ENCODE measurements around the gene KBTBD7. TPM values are rescaled to one million over a fixed set of nuclear protein-coding genes. Genes with fewer than 3 reads are reported as not detected.
A peak's percentile ranks its signal among the peaks of the same experiment; 100 is the strongest.

KBTBD7 gene
- total and polyA plus RNA-seq, 5 donors from 2014 or later, result 2.3 to 9.9 (median 5.0) TPM

DNA sequence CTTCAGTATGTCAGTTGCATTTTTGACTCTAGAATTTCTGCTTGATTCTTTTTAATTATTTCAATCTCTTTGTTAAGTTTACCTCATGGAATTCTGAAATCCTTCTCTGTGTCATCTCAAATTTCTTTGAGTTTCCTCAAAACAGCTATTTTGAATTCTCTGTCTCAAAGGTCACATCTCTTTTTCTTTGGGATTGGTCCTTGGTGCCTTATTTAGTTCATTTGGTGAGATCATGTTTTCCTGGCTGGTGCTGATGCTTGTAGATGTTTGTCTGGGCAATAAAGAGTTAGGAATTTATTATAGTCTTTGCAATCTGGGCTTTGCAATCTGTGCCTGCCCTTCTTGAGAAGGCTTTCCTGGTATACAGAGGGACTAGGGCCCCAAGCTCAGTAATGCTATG, 18.5 kb upstream of the KBTBD7 start:
- Histone ChIP-seq H3K9me3 (ENCODE audit: control insufficient read depth in 2 of 2, low read length in 2 of 2) (peaks cover 0 to 1% of the 10 kb centered on the region in 2 experiments), H3K36me3 (ENCODE audit: control insufficient read depth, insufficient read depth, low read length) (no peaks in the 10 kb centered on the region), H3K27ac (ENCODE audit: insufficient read depth, low read length, poor library complexity, severe bottlenecking) (no peak overlapping the region), H3K4me3 (ENCODE audit: low read depth, low read length) (no peak overlapping the region), H3K4me1 (ENCODE audit: control insufficient read depth, insufficient read depth, low read length, poor library complexity, severe bottlenecking) (no peaks in the 10 kb centered on the region), H3K27me3 (ENCODE audit: control insufficient read depth, insufficient read depth, low read length) (no peaks in the 10 kb centered on the region)
- H3K27ac Mint-ChIP-seq, result no peak overlapping the region
- DNase-seq (no peak), ATAC-seq (ENCODE audit: low read depth in 2 of 2) (no peak)
- H3K36me3 Mint-ChIP-seq, result peaks cover 10% of the 10 kb centered on the region
- no peak overlapping the region for H3K4me3 Mint-ChIP-seq
- peaks cover 1 to 12% (median 6%) of the 10 kb centered on the region in 7 donors for H3K9me3 Mint-ChIP-seq
- H3K4me1 Mint-ChIP-seq, result peaks cover 0 to 4% (median 0%) of the 10 kb centered on the region in 4 donors
- H3K27me3 Mint-ChIP-seq, result peaks cover 14% of the 10 kb centered on the region

DNA sequence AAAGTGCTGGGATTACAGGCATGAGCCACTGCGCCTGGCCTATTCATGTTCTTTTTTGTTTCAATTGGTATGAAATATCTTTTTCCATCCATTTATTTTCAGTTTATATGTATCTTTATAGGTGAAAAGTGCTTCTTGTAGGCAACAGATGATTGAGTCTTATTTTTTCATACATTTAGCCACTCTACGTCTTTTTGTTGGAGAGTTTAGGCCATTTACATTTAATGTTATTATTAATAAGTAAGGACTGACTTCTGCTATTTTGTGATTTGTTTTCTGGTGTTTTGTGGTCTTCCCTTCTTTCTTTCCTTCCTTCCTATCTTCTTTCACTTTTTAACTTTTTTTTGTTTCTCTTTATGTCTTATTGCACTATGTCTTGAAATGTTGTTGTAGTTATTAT, 16.7 kb upstream of the KBTBD7 start:
- Histone ChIP-seq H3K27ac (ENCODE audit: insufficient read depth, low read length, poor library complexity, severe bottlenecking) (no peak overlapping the region), H3K27me3 (ENCODE audit: control insufficient read depth, insufficient read depth, low read length) (no peaks in the 10 kb centered on the region), H3K4me1 (ENCODE audit: control insufficient read depth, insufficient read depth, low read length, poor library complexity, severe bottlenecking) (no peaks in the 10 kb centered on the region), H3K36me3 (ENCODE audit: control insufficient read depth, insufficient read depth, low read length) (no peaks in the 10 kb centered on the region), H3K4me3 (ENCODE audit: low read depth, low read length) (no peak overlapping the region), H3K9me3 (ENCODE audit: control insufficient read depth in 2 of 2, low read length in 2 of 2) (peaks cover 0 to 1% of the 10 kb centered on the region in 2 experiments)
- H3K4me3 Mint-ChIP-seq, result peak overlapping the region in 1 of 4 donors; percentile 65
- DNase-seq (no peak), ATAC-seq (ENCODE audit: low read depth in 2 of 2) (no peak)
- peaks cover 0 to 4% (median 0%) of the 10 kb centered on the region in 4 donors for H3K4me1 Mint-ChIP-seq
- peaks cover 7% of the 10 kb centered on the region for H3K36me3 Mint-ChIP-seq
- H3K27me3 Mint-ChIP-seq, result peaks cover 14% of the 10 kb centered on the region
- H3K9me3 Mint-ChIP-seq, result peaks cover 2 to 12% (median 6%) of the 10 kb centered on the region in 7 donors
- H3K27ac Mint-ChIP-seq, result no peak overlapping the region

DNA sequence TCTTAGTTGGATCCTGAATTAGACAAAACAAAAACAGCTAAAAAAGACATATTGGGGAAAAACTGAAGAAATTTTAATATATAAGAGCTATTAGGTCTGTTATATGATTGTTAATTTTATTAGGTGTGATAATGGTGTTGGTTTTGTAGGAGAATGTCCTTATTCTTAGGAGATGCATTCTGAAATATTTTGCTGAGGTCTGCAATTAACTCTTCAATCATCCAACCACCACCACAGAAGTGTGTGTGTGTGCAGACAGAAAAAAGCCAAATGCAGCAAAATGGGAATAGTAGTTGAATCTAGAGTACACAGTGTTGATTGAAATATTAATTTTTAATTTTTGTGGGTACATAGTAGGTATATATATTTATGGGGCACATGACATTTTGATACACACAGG, 12.1 kb upstream of the KBTBD7 start:
- H3K4me3 Mint-ChIP-seq, result no peak overlapping the region
- H3K36me3 Mint-ChIP-seq, result no peaks in the 10 kb centered on the region
- peaks cover 0 to 2% (median 0%) of the 10 kb centered on the region in 4 donors for H3K4me1 Mint-ChIP-seq
- no peaks in the 10 kb centered on the region for H3K36me3 ChIP-seq (ENCODE audit: control insufficient read depth, insufficient read depth, low read length)
- H3K27me3 ChIP-seq (ENCODE audit: control insufficient read depth, insufficient read depth, low read length), result no peaks in the 10 kb centered on the region
- ATAC-seq (ENCODE audit: low read depth in 2 of 2) (no peak), DNase-seq (no peak)
- peaks cover 14% of the 10 kb centered on the region for H3K27me3 Mint-ChIP-seq
- H3K9me3 ChIP-seq (ENCODE audit: control insufficient read depth in 2 of 2, low read length in 2 of 2), result peaks cover 0 to 1% of the 10 kb centered on the region in 2 experiments
- peaks cover 0 to 12% (median 3%) of the 10 kb centered on the region in 7 donors for H3K9me3 Mint-ChIP-seq
- H3K27ac ChIP-seq (ENCODE audit: insufficient read depth, low read length, poor library complexity, severe bottlenecking), result no peak overlapping the region
- no peaks in the 10 kb centered on the region for H3K4me1 ChIP-seq (ENCODE audit: control insufficient read depth, insufficient read depth, low read length, poor library complexity, severe bottlenecking)
- H3K4me3 ChIP-seq (ENCODE audit: low read depth, low read length), result no peak overlapping the region
- no peak overlapping the region for H3K27ac Mint-ChIP-seq

DNA sequence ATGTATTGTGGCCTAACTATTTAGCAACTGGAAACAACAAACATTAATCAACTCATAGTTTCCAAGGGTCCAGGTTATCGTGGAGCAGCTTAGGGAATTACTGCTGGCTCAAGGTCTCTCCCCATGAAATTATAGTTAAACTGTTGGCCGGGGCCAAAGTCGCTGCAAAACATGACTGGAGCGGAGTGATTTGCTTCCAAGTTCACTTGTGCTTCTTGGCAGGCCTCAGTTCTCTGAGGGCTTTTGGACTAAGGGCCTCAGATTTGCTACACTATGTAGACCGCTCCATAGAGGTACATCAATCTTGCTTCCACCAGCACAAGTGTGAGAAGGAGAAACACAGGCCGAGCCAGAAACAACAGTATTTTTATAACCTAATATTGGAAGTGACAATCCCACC, 9.4 kb upstream of the KBTBD7 start:
- no peaks in the 10 kb centered on the region for H3K36me3 Mint-ChIP-seq
- Histone ChIP-seq H3K4me3 (ENCODE audit: low read depth, low read length) (no peak overlapping the region), H3K27ac (ENCODE audit: insufficient read depth, low read length, poor library complexity, severe bottlenecking) (no peak overlapping the region), H3K4me1 (ENCODE audit: control insufficient read depth, insufficient read depth, low read length, poor library complexity, severe bottlenecking) (no peaks in the 10 kb centered on the region), H3K27me3 (ENCODE audit: control insufficient read depth, insufficient read depth, low read length) (no peaks in the 10 kb centered on the region), H3K36me3 (ENCODE audit: control insufficient read depth, insufficient read depth, low read length) (no peaks in the 10 kb centered on the region), H3K9me3 (ENCODE audit: control insufficient read depth in 2 of 2, low read length in 2 of 2) (no peaks in the 10 kb centered on the region)
- H3K4me1 Mint-ChIP-seq, result peaks cover 0 to 8% (median 3%) of the 10 kb centered on the region in 4 donors
- no peak overlapping the region for H3K4me3 Mint-ChIP-seq
- no peak overlapping the region for H3K27ac Mint-ChIP-seq
- ATAC-seq (ENCODE audit: low read depth in 2 of 2), result no peak
- H3K9me3 Mint-ChIP-seq, result peaks cover 0 to 7% (median 0%) of the 10 kb centered on the region in 7 donors
- peaks cover 3% of the 10 kb centered on the region for H3K27me3 Mint-ChIP-seq
- no peak for DNase-seq

DNA sequence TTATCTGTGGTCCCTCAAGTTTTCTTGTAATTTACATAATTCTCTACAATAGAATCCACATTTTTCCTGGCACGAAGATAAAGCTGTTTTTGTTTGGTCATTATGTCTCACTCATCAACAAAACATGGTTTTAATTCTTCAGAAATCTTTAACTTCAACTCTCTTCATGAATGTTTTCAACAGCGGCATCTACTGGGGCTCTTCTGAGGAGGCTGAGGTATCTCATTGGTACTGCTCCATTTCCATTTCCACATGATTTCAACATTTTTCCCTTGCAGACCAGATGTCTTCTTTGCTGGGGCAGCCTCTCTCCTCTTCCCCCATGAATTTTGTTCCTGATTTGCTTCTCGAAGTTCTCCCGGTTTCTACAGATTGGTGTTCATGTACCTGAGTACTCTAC, 5.8 kb upstream of the KBTBD7 start:
- Mint-ChIP-seq H3K27me3 (no peaks in the 10 kb centered on the region), H3K27ac (no peak overlapping the region), H3K4me3 (no peak overlapping the region), H3K36me3 (no peaks in the 10 kb centered on the region), H3K9me3 (no peaks in the 10 kb centered on the region), H3K4me1 (peaks cover 0 to 10% (median 6%) of the 10 kb centered on the region in 4 donors)
- no peaks in the 10 kb centered on the region for H3K27me3 ChIP-seq (ENCODE audit: control insufficient read depth, insufficient read depth, low read length)
- H3K4me1 ChIP-seq (ENCODE audit: control insufficient read depth, insufficient read depth, low read length, poor library complexity, severe bottlenecking), result no peaks in the 10 kb centered on the region
- ATAC-seq (ENCODE audit: low read depth in 2 of 2) (no peak), DNase-seq (no peak)
- no peaks in the 10 kb centered on the region for H3K36me3 ChIP-seq (ENCODE audit: control insufficient read depth, insufficient read depth, low read length)
- H3K9me3 ChIP-seq (ENCODE audit: control insufficient read depth in 2 of 2, low read length in 2 of 2), result no peaks in the 10 kb centered on the region
- no peak overlapping the region for H3K4me3 ChIP-seq (ENCODE audit: low read depth, low read length)
- H3K27ac ChIP-seq (ENCODE audit: insufficient read depth, low read length, poor library complexity, severe bottlenecking), result no peak overlapping the region

DNA sequence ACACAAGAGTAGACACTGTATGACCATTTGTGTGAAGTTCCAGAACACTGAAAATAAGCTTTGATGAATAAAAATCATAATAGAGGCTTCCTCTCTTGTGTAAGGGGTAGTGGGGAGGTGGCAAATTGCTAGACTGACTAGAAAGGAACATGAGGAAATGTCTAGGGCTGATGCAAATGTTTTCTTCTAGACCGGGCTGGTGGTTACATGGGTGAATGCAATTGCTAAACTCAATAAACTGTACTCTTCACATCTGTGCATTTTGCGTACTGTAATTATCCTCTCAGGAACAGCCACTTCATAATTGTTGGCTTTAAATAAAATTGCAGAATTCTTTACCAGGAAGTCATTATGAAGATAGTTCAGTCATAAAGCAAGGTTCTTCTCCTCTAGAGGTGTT, 5.2 kb upstream of the KBTBD7 start:
- Mint-ChIP-seq H3K9me3 (no peaks in the 10 kb centered on the region), H3K4me3 (no peak overlapping the region), H3K36me3 (no peaks in the 10 kb centered on the region), H3K27me3 (no peaks in the 10 kb centered on the region), H3K27ac (peak overlapping the region in 1 of 3 donors; percentile 34), H3K4me1 (peaks cover 0 to 13% (median 8%) of the 10 kb centered on the region in 4 donors)
- no peaks in the 10 kb centered on the region for H3K36me3 ChIP-seq (ENCODE audit: control insufficient read depth, insufficient read depth, low read length)
- H3K4me1 ChIP-seq (ENCODE audit: control insufficient read depth, insufficient read depth, low read length, poor library complexity, severe bottlenecking), result no peaks in the 10 kb centered on the region
- no peaks in the 10 kb centered on the region for H3K27me3 ChIP-seq (ENCODE audit: control insufficient read depth, insufficient read depth, low read length)
- DNase-seq, result no peak
- no peak overlapping the region for H3K27ac ChIP-seq (ENCODE audit: insufficient read depth, low read length, poor library complexity, severe bottlenecking)
- no peak overlapping the region for H3K4me3 ChIP-seq (ENCODE audit: low read depth, low read length)
- H3K9me3 ChIP-seq (ENCODE audit: control insufficient read depth in 2 of 2, low read length in 2 of 2), result no peaks in the 10 kb centered on the region
- peak; percentile 51 to 57 for ATAC-seq (ENCODE audit: low read depth in 2 of 2)

DNA sequence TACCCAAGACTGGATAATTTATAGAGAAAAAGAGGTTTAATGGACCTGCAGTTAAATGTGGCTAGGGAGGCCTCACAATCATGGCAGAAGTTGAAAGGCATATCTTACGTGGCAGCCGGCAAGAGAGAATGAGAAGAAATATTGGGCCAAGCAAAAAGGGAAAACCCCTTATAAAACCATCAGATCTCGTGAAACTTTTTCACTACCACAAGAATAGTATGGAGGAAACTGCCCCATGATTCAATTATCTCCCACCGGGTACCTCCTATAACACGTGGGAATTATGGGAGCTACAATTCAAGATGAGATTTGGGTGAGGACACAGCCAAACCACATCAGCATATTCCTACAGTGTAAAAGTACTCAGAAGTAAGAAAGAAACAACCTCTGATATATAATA, 4.7 kb upstream of the KBTBD7 start:
- Histone ChIP-seq H3K4me3 (ENCODE audit: low read depth, low read length) (no peak overlapping the region), H3K27ac (ENCODE audit: insufficient read depth, low read length, poor library complexity, severe bottlenecking) (no peak overlapping the region), H3K9me3 (ENCODE audit: control insufficient read depth in 2 of 2, low read length in 2 of 2) (no peaks in the 10 kb centered on the region), H3K27me3 (ENCODE audit: control insufficient read depth, insufficient read depth, low read length) (no peaks in the 10 kb centered on the region), H3K4me1 (ENCODE audit: control insufficient read depth, insufficient read depth, low read length, poor library complexity, severe bottlenecking) (no peaks in the 10 kb centered on the region), H3K36me3 (ENCODE audit: control insufficient read depth, insufficient read depth, low read length) (no peaks in the 10 kb centered on the region)
- Mint-ChIP-seq H3K36me3 (no peaks in the 10 kb centered on the region), H3K27ac (peak overlapping the region in 1 of 3 donors; percentile 34), H3K4me3 (no peak overlapping the region), H3K27me3 (no peaks in the 10 kb centered on the region), H3K4me1 (peaks cover 0 to 17% (median 8%) of the 10 kb centered on the region in 4 donors), H3K9me3 (no peaks in the 10 kb centered on the region)
- no peak for ATAC-seq (ENCODE audit: low read depth in 2 of 2)
- peak in 1 of 3 donors; percentile 13 for DNase-seq

DNA sequence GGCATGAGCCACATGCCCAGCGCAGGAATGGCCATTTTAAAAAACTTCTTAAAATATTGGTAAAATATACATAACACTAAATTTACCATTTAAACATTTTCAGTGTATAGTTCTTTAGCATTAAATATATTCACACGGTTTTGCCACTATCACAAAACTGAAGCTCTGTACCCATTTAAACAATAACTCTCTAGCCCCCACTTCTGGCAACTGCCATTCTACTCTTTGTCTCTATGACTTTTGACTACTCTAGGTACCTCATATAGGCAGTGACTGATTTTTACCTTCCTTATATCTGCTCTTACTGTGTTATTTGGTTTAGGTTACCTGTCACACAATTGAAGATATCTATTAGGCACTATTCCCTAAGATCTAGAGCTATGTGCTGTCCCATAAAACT, 2.3 kb upstream of the KBTBD7 start:
- peaks cover 7% of the 10 kb centered on the region for H3K36me3 Mint-ChIP-seq
- Histone ChIP-seq H3K9me3 (ENCODE audit: control insufficient read depth in 2 of 2, low read length in 2 of 2) (no peaks in the 10 kb centered on the region), H3K36me3 (ENCODE audit: control insufficient read depth, insufficient read depth, low read length) (no peaks in the 10 kb centered on the region), H3K27me3 (ENCODE audit: control insufficient read depth, insufficient read depth, low read length) (no peaks in the 10 kb centered on the region), H3K27ac (ENCODE audit: insufficient read depth, low read length, poor library complexity, severe bottlenecking) (no peak overlapping the region), H3K4me1 (ENCODE audit: control insufficient read depth, insufficient read depth, low read length, poor library complexity, severe bottlenecking) (peaks cover 17% of the 10 kb centered on the region), H3K4me3 (ENCODE audit: low read depth, low read length) (no peak overlapping the region)
- H3K4me3 Mint-ChIP-seq, result peak overlapping the region in 1 of 4 donors; percentile 17
- ATAC-seq (ENCODE audit: low read depth in 2 of 2) (no peak), DNase-seq (peak in 1 of 3 donors; percentile 30)
- no peaks in the 10 kb centered on the region for H3K9me3 Mint-ChIP-seq
- H3K27ac Mint-ChIP-seq, result no peak overlapping the region
- H3K4me1 Mint-ChIP-seq, result peaks cover 12 to 42% (median 20%) of the 10 kb centered on the region in 4 donors
- no peaks in the 10 kb centered on the region for H3K27me3 Mint-ChIP-seq

Data from CD4-positive, CD25-positive, alpha-beta regulatory T cell (primary cell).